Measurements from ENCODE around the gene SPOPL.

DNA sequence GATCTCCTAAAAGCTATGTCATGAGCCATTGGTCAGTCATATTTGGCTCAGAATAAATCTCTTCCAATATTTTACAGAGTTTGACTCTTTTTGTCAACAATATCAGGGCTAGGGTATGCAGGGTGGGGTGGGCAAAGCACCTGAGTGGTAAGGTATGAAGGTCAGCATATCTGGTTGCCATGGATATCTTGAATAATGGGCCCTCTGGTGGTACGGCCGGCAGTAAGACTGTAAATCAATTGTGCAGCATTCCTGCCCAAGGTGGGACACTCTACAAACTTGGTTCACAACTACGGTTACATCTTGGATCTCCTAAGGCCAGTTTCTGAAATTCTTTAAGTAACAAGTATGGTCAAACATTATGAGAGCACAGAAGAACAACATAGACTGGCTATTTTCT is 119.6 kb downstream of the SPOPL start:
- TF ChIP-seq, protein P1, sequence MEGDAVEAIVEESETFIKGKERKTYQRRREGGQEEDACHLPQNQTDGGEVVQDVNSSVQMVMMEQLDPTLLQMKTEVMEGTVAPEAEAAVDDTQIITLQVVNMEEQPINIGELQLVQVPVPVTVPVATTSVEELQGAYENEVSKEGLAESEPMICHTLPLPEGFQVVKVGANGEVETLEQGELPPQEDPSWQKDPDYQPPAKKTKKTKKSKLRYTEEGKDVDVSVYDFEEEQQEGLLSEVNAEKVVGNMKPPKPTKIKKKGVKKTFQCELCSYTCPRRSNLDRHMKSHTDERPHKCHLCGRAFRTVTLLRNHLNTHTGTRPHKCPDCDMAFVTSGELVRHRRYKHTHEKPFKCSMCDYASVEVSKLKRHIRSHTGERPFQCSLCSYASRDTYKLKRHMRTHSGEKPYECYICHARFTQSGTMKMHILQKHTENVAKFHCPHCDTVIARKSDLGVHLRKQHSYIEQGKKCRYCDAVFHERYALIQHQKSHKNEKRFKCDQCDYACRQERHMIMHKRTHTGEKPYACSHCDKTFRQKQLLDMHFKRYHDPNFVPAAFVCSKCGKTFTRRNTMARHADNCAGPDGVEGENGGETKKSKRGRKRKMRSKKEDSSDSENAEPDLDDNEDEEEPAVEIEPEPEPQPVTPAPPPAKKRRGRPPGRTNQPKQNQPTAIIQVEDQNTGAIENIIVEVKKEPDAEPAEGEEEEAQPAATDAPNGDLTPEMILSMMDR (IDR thresholded peaks at IDR 0.05 in 2 of 3, conservative IDR thresholded peaks at IDR 0.05 in 1 of 3; ENCODE audit: control insufficient read depth in 2 of 3, extremely low read depth in 1 of 3, insufficient read depth in 1 of 3, low read depth in 3 of 3, low read length in 3 of 3) = no peak
- TF ChIP-seq DPF2 (IDR thresholded peaks at IDR 0.05) (no peak), NRF1 (conservative IDR thresholded peaks at IDR 0.05; ENCODE audit: low read depth, low read length) (no peak), SUZ12 (IDR thresholded peaks at IDR 0.05; ENCODE audit: unreplicated experiment) (no peak), PML (IDR thresholded peaks at IDR 0.05; ENCODE audit: low read length) (no peak), SUPT20H (IDR thresholded peaks at IDR 0.05; ENCODE audit: borderline replicate concordance, control insufficient read depth, low read depth, low read length) (no peak), LARP7 (IDR thresholded peaks at IDR 0.05) (no peak), POLR2A (IDR thresholded peaks at IDR 0.05; ENCODE audit: low read depth, low read length) (no peak), KDM1A (IDR thresholded peaks at IDR 0.05; ENCODE audit: borderline replicate concordance) (no peak), CBFB (IDR thresholded peaks at IDR 0.05; ENCODE audit: low read depth) (no peak), ETV6 (conservative IDR thresholded peaks at IDR 0.05 in 1 of 2, IDR thresholded peaks at IDR 0.05 in 1 of 2; ENCODE audit: borderline replicate concordance in 1 of 2, low read depth in 1 of 2) (no peak), NR2F1 (conservative IDR thresholded peaks at IDR 0.05) (no peak), JUND (IDR thresholded peaks at IDR 0.05; ENCODE audit: low read depth, low read length) (no peak)
- TF ChIP-seq, protein P2, sequence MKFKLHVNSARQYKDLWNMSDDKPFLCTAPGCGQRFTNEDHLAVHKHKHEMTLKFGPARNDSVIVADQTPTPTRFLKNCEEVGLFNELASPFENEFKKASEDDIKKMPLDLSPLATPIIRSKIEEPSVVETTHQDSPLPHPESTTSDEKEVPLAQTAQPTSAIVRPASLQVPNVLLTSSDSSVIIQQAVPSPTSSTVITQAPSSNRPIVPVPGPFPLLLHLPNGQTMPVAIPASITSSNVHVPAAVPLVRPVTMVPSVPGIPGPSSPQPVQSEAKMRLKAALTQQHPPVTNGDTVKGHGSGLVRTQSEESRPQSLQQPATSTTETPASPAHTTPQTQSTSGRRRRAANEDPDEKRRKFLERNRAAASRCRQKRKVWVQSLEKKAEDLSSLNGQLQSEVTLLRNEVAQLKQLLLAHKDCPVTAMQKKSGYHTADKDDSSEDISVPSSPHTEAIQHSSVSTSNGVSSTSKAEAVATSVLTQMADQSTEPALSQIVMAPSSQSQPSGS (IDR thresholded peaks at IDR 0.05; ENCODE audit: low read length) = no peak
